Activated CD8-positive, alpha-beta memory T cell treated with anti-CD3 and anti-CD28 coated beads for 36 hours (primary cell): ENCODE measurements around the gene NEK4. TPM values are rescaled to one million over a fixed set of nuclear protein-coding genes. Genes with fewer than 3 reads are reported as not detected.
"Not testable (repeated sequence)": the region's sequence is repeated elsewhere in the genome, so short reads cannot be mapped to it uniquely, and the experiment has no call there.

ENCODE experiments used
- CTCF ChIA-PET: fragments of 350-600 bp; sonication (Branson Sonifier 250); formaldehyde crosslinking; loops from one replicate; lab custom pipeline; 2021; ENCODE audit warnings: antibody characterized with exemption; lab: Charles Lee
- POLR2A ChIA-PET: fragments of 350-600 bp; sonication (Branson Sonifier 250); formaldehyde crosslinking; loops from one replicate; lab custom pipeline; 2021; ENCODE audit warnings: antibody characterized with exemption; lab: Charles Lee
- total RNA-seq, 2 experiments: library from RNA; stranded (reverse); gene quantifications; one replicate each; pipeline ENCODE4 v1.2.3, GENCODE V29; 2021

Gene NEK4
- total RNA-seq, 2 experiments from 2014 or later, result 32.4 to 33.4 TPM

GRCh38 chr3:52763466-52763865, 7.3 kb downstream of the NEK4 start:
- ChIA-PET CTCF (no interaction called here), POLR2A (no interaction called here)

GRCh38 chr3:52756141-52756540, 14.6 kb downstream of the NEK4 start:
- POLR2A ChIA-PET, result no interaction called here
- CTCF ChIA-PET, result no interaction called here

GRCh38 chr3:52754373-52754772, 16.4 kb downstream of the NEK4 start:
- ChIA-PET CTCF (no interaction called here), POLR2A (no interaction called here)

GRCh38 chr3:52752045-52752660, 18.6 kb downstream of the NEK4 start:
- ChIA-PET POLR2A (no interaction called here), CTCF (no interaction called here)

- POLR2A ChIA-PET, result no interaction called here
- CTCF ChIA-PET, result interaction anchor here (1.0 kb wide), 1 partner anchor 50 kb away, joined by 3 read pairs; the partner anchor contains the start of gene ITIH3
Observed at GRCh38 chr3:52743721-52744120, 27.0 kb downstream of the NEK4 start.

DNA sequence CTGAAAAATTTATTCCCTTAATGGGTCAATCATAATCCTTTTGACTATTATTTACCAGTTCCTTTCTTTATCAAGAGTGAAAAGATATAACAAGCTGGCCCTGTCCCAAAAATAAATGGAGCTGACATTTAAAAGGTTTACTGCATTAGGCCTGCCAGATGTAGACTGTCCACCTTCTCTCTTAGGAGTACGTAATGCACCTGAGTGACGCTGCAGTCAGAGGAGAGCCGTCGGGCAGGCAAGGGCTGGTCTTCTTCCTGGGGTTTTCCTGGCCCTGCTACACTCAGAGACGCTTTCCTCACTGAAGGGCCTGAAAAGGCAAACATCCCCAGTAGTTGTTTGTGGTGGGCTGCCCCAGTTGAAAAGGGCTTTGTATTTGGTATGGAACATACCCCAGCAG, 27.6 kb downstream of the NEK4 start:
- ChIA-PET POLR2A (no interaction called here), CTCF (interaction anchor here (1.0 kb wide), 1 partner anchor 51 kb away, joined by 3 read pairs; the partner anchor contains the start of gene ITIH3)

- POLR2A ChIA-PET, result no interaction called here
- CTCF ChIA-PET, result interaction anchor here (0.6 to 1.0 kb wide), 2 partner anchors 52 to 150 kb away, joined by 3 to 4 read pairs; partner anchors contain the start of gene ITIH3
Observed at GRCh38 chr3:52742418-52743041, 28.2 kb downstream of the NEK4 start.

DNA sequence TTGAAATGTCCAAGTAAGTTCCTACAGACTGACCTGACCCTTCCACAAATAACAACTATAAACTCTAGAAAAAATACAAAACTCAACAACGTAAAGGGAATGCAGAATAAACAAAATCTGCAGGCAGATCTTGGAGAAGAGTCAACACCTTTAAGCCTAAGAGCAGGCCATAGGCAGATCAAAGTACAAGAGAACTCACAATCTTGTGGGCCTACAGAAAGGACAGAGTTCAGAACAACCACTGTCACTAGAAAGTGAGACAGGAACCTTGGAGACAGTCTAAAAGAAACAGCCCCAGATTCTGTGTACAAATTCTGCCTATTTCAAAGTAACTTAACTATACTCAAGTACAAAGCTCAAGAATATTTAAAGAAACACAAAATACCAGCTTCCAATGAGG, 31.0 kb downstream of the NEK4 start:
- ChIA-PET POLR2A (no interaction called here), CTCF (interaction anchor here (1.4 kb wide), 1 partner anchor 14 kb away, joined by 4 read pairs; no protein-coding TSS in a partner anchor)

DNA sequence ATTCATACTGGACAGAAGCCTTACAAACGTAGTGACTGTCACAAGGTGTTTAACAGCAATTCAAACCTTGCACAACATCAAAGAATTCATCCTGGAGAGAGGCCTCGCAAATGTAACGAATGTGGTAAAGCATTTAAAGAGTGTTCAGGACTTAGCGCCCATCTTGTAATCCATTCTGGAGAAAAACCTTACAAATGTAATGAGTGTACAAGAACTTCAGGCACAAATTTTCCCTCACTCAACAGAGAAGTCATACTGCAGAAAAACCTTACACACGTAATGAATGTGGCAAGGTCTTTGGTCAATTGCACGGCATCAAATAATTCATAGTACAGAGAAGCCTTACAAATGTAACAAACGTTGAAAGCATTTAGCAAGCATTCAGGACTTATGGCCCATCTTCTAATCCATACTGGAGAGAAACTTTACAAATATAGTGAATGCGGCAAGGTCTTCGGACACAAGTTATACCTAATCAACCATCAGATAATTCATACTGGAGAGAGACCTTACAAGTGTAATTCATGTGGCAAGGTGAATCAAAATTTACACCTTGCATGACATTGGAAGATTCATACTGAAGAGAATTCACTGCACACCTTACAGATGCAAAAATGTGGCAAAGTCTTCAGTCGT, 37.4 kb downstream of the NEK4 start:
- CTCF ChIA-PET, result no interaction called here

GRCh38 chr3:52731590-52731989, 39.1 kb downstream of the NEK4 start:
- POLR2A ChIA-PET, result no interaction called here
- CTCF ChIA-PET, result no interaction called here

More for the DNA sequence above, 37.4 kb downstream of the NEK4 start:
- POLR2A ChIA-PET, result no interaction called here

DNA sequence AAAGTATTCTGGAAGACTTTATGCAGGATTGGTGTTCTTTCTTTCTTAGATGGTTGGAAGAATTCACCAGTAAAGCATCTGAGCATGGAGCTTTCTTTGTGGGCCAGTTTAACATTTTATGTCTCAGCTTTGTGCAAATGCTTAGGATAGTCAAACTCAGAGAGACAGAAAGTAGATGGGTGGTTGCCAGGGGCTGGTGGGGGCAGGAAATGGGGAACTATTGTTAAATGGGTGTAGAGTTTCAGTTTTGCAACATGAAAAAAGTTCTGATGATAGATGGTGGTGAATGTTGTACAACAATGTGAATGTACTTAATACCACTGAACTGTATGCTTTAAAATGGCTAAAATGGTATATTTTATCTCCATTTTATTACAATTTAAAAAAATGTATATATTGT, 40.1 kb downstream of the NEK4 start:
- CTCF ChIA-PET, result no interaction called here
- POLR2A ChIA-PET, result no interaction called here

- POLR2A ChIA-PET, CTCF ChIA-PET: not testable (repeated sequence)
Observed at GRCh38 chr3:52728753-52729152, 42.0 kb downstream of the NEK4 start.

DNA sequence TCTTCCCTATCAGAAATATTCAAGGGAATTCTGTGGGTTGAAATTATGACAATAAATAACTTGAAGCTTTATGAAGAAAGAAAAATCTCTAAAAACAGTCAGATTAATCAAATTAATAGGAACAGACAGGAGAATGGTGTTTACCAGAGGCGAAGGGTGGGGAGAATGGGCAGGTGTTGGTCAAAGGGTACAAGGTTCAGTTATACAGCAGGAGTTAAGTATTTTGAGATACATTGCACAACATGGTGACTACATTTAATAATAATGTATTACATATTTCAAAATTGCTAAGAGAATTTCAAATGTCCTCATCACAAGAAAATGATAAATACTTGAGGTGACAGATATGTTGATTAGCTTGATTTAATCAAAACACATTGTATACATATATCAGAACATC, 46.2 kb downstream of the NEK4 start:
- ChIA-PET CTCF (no interaction called here), POLR2A (no interaction called here)

- ChIA-PET CTCF (no interaction called here), POLR2A (no interaction called here)
Observed at GRCh38 chr3:52723935-52724334, 46.8 kb downstream of the NEK4 start.

- POLR2A ChIA-PET, result no interaction called here
- CTCF ChIA-PET, result no interaction called here
Observed at GRCh38 chr3:52722491-52722890, 48.2 kb downstream of the NEK4 start.

DNA sequence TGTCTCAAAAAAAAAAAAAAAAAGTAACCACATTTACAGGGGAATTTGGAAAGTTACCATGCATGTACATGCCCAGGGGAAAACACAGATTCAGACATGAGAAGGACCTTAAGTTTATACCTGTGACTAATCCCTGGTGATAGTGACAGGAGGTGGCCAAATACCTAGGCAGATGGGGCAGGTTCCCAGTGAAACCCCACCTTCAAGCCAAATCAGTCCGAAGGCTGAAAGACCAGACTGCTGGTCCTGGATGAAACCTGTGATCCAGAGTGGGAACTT, 49.1 kb downstream of the NEK4 start:
- ChIA-PET POLR2A (interaction anchor here (0.6 kb wide), 1 partner anchor 15 kb away, joined by 3 read pairs; no protein-coding TSS in a partner anchor), CTCF (no interaction called here)

- ChIA-PET CTCF (no interaction called here), POLR2A (interaction anchor here (0.6 kb wide), 1 partner anchor 14 kb away, joined by 3 read pairs; no protein-coding TSS in a partner anchor)
Observed at GRCh38 chr3:52721002-52721729, 49.6 kb downstream of the NEK4 start.

- CTCF ChIA-PET, result no interaction called here
- POLR2A ChIA-PET, result no interaction called here
Observed at GRCh38 chr3:52719618-52720017, 51.1 kb downstream of the NEK4 start.

GRCh38 chr3:52715714-52716305, 54.9 kb downstream of the NEK4 start:
- ChIA-PET POLR2A (no interaction called here), CTCF (no interaction called here)
